Upper lobe of right lung (tissue), 1 donor: ENCODE results near the gene MGAT2. TPM values are rescaled to one million over a fixed set of nuclear protein-coding genes. Genes with fewer than 3 reads are reported as not detected.
"Not testable (repeated sequence)": the region's sequence is repeated elsewhere in the genome, so short reads cannot be mapped to it uniquely, and the experiment has no call there.

Experiments
- ATAC-seq: fragments of 200-7000 bp; cut with Tn5 transposase; one replicate; pipeline ENCODE4 v1.9.1; 2020; ENCODE audit warnings: mild to moderate bottlenecking, moderate library complexity
- DNase-seq: peaks from one replicate; pipeline ENCODE4 v3.0.0-alpha.2; 2020
- H3K27ac ChIP-seq: fragments of 200-600 bp; one replicate; pipeline ENCODE4 v1.8.0; 2022
- H3K27me3 ChIP-seq: fragments of 200-600 bp; one replicate; pipeline ENCODE4 v1.8.0; 2022; ENCODE audit warnings: mild to moderate bottlenecking
- H3K36me3 ChIP-seq: fragments of 200-600 bp; one replicate; pipeline ENCODE4 v1.8.0; 2022
- H3K4me1 ChIP-seq: fragments of 200-600 bp; one replicate; pipeline ENCODE4 v1.8.0; 2022
- H3K4me3 ChIP-seq: fragments of 200-600 bp; one replicate; pipeline ENCODE4 v1.8.0; 2022; ENCODE audit warnings: mild to moderate bottlenecking
- H3K9me3 ChIP-seq: fragments of 200-600 bp; one replicate; pipeline ENCODE4 v1.8.0; 2022
- CTCF ChIP-seq: fragments of 200-600 bp; IDR thresholded peaks from one replicate; pipeline ENCODE4 v1.8.0; 2022; ENCODE audit warnings: antibody characterized with exemption
- intact Hi-C: fragments of 100-400 bp; cut with DNase I; formaldehyde crosslinking; loops from one replicate; pipeline ENCODE4 v1.11.0; 2022
- total RNA-seq: library from RNA; stranded (reverse); fragmentation: NEBNext Ultra II Directional; extraction: Animal tissue kit (Norgen Biotek cat#: 25700); gene quantifications from one replicate; pipeline ENCODE4 v1.2.1, GENCODE V29; 2021
- donor health status: DM: no; HTN: yes; CAD: no; lungs with severe emphysema.

The MGAT2 gene
- total RNA-seq, 1 donor from 2014 or later, result 27.1 TPM

DNA sequence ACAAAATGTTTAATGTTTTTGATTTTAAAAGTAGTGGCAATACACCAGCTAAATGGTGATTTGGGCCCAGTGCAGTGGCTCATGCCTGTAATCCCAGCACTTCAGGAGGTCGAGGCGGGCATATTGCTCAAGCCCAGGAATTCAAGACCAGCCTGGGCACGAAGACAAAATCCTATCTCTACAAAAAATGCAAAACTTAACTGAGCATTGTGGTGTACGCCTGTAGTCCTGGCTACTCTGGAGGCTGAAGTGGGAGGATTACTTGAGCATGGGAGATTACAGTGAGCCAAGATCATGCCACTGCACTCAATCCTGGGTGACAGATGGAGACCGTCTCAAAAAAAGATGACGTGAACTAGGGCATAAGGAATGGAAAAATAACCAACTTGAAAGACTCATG is 4.8 kb upstream of the MGAT2 start:
- no peaks in the 10 kb centered on the region for H3K27me3 ChIP-seq
- peaks cover 9% of the 10 kb centered on the region for H3K4me1 ChIP-seq
- H3K4me3 ChIP-seq, result no peak overlapping the region
- peaks cover 32% of the 10 kb centered on the region for H3K36me3 ChIP-seq
- intact Hi-C loops, result no loop called here
- no peaks in the 10 kb centered on the region for H3K9me3 ChIP-seq
- no peak for TF ChIP-seq CTCF
- H3K27ac ChIP-seq, result no peak overlapping the region
- DNase-seq (no peak), ATAC-seq (no peak)

DNA sequence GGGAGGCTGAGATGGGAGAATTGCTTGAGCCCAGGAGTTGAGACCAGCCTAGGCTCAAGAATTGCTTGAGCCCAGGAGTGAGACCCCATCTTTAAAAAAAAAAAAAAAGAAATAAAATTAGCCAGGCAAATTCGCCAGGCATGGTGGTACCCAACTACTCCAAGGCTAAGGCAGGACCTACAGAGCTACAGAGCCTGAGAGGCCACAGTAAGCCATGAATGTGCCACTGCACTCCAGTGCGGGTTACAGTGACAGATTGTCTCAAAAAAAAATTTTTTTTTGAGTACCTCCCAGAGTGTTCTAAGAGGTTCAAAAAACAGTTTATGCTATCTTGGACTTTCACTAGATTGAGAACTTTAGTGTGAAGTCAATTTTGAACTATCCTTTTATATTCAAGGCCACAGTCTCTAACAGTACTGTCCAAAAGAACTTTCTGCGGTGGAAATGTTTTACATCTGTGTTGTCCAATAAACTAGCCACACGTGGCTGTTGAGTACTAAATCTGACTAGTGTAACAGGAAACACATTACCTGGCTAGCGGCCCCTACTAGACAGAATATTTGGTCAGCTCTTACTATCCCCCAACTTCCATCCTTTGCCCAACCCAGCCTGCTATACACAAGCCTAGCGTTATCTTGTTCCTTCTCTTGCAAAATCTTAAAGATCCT is 2.6 kb upstream of the MGAT2 start:
- Histone ChIP-seq H3K27ac (no peak overlapping the region), H3K4me1 (peaks cover 24% of the 10 kb centered on the region), H3K9me3 (no peaks in the 10 kb centered on the region), H3K36me3 (peaks cover 32% of the 10 kb centered on the region), H3K27me3 (no peaks in the 10 kb centered on the region), H3K4me3 (no peak overlapping the region)
- no peak for TF ChIP-seq CTCF
- DNase-seq (no peak), ATAC-seq (no peak)
- intact Hi-C loops, result no loop called here

GRCh38 chr14:49619273-49619672 is 1.3 kb upstream of the MGAT2 start:
- DNase-seq, result not testable (repeated sequence)
- H3K4me1 ChIP-seq, result peaks cover 28% of the 10 kb centered on the region

DNA sequence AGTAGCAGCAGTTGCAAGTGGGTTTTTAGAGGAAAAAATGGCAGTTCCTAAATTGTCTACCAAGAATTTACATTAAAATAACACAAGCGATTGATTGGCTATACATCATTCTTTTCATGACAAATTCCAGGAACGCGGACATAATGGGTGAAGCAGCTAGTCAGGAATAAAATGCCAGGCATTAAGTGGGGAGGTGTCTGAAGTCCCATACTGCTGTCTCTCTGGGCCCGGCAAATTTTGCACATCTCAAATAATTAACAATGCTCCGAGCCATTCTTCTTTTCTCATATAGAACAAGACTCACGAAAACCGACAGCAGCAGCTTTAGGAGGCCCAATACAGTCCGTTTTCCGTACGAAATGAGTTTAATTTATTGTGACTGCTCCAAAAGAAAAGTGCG is 869 bp upstream of the MGAT2 start:
- Histone ChIP-seq H3K4me1 (peaks cover 30% of the 10 kb centered on the region), H3K4me3 (peak overlapping the region; percentile 90), H3K27me3 (no peaks in the 10 kb centered on the region), H3K27ac (peak overlapping the region; percentile 93), H3K9me3 (no peaks in the 10 kb centered on the region), H3K36me3 (peaks cover 26% of the 10 kb centered on the region)
- DNase-seq (no peak), ATAC-seq (no peak)
- TF ChIP-seq CTCF, result no peak
- intact Hi-C loops, result no loop called here

More at GRCh38 chr14:49619273-49619672, 1.3 kb upstream of the MGAT2 start:
- peak overlapping the region; percentile 93 for H3K27ac ChIP-seq
- ATAC-seq, H3K27me3 ChIP-seq, H3K9me3 ChIP-seq, intact Hi-C loops: not testable (repeated sequence)
- H3K36me3 ChIP-seq, result peaks cover 31% of the 10 kb centered on the region
- peak overlapping the region; percentile 90 for H3K4me3 ChIP-seq

- H3K9me3 ChIP-seq, result no peaks in the 10 kb centered on the region
- peak overlapping the region; percentile 90 for H3K4me3 ChIP-seq
- DNase-seq (peak; percentile 91), ATAC-seq (peak; percentile 77)
- peaks cover 30% of the 10 kb centered on the region for H3K4me1 ChIP-seq
- H3K27me3 ChIP-seq, result no peaks in the 10 kb centered on the region
- no peak for TF ChIP-seq CTCF
- peaks cover 30% of the 10 kb centered on the region for H3K36me3 ChIP-seq
- H3K27ac ChIP-seq, result peak overlapping the region; percentile 93
- intact Hi-C loops, result no loop called here
Measured at GRCh38 chr14:49621114-49621881, 699 bp downstream of the MGAT2 start.

GRCh38 chr14:49622022-49622607 is 1.5 kb downstream of the MGAT2 start:
- H3K9me3 ChIP-seq, result no peaks in the 10 kb centered on the region
- peaks cover 29% of the 10 kb centered on the region for H3K36me3 ChIP-seq
- H3K27me3 ChIP-seq, result no peaks in the 10 kb centered on the region
- no peak for TF ChIP-seq CTCF
- DNase-seq, result no peak
- intact Hi-C loops, result no loop called here
- H3K4me1 ChIP-seq, result peaks cover 30% of the 10 kb centered on the region
- no peak overlapping the region for H3K27ac ChIP-seq
- ATAC-seq, result no peak
- peak overlapping the region; percentile 90 for H3K4me3 ChIP-seq
